OCI-LY1 (cell line): Measurements from ENCODE around the gene ZNF574.

ENCODE experiments used
- EZH2 ChIP-seq: fragments of 200-600 bp; sonication (generic), shearing (Covaris generic); IDR thresholded peaks from 2 replicates; pipeline ENCODE4 v1.8.0; 2017; ENCODE audit warnings: borderline replicate concordance, mixed run types, mild to moderate bottlenecking, antibody characterized with exemption, low read length, moderate library complexity, mixed read lengths
- TF ChIP-seq, protein P1 (sequence below): fragments of 200-600 bp; sonication (generic), shearing (Covaris generic); IDR thresholded peaks from 2 replicates; pipeline ENCODE4 v1.5.1; 2017; ENCODE audit warnings: mild to moderate bottlenecking, antibody characterized with exemption, low read length, moderate library complexity, mixed read lengths

GRCh38 chr19:42086770-42087550 is 11.0 kb downstream of the ZNF574 start:
- TF ChIP-seq, protein P1, sequence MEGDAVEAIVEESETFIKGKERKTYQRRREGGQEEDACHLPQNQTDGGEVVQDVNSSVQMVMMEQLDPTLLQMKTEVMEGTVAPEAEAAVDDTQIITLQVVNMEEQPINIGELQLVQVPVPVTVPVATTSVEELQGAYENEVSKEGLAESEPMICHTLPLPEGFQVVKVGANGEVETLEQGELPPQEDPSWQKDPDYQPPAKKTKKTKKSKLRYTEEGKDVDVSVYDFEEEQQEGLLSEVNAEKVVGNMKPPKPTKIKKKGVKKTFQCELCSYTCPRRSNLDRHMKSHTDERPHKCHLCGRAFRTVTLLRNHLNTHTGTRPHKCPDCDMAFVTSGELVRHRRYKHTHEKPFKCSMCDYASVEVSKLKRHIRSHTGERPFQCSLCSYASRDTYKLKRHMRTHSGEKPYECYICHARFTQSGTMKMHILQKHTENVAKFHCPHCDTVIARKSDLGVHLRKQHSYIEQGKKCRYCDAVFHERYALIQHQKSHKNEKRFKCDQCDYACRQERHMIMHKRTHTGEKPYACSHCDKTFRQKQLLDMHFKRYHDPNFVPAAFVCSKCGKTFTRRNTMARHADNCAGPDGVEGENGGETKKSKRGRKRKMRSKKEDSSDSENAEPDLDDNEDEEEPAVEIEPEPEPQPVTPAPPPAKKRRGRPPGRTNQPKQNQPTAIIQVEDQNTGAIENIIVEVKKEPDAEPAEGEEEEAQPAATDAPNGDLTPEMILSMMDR = no peak
- no peak for TF ChIP-seq EZH2
